ENCODE results near the gene TEX35.

The TEX35 gene

DNA sequence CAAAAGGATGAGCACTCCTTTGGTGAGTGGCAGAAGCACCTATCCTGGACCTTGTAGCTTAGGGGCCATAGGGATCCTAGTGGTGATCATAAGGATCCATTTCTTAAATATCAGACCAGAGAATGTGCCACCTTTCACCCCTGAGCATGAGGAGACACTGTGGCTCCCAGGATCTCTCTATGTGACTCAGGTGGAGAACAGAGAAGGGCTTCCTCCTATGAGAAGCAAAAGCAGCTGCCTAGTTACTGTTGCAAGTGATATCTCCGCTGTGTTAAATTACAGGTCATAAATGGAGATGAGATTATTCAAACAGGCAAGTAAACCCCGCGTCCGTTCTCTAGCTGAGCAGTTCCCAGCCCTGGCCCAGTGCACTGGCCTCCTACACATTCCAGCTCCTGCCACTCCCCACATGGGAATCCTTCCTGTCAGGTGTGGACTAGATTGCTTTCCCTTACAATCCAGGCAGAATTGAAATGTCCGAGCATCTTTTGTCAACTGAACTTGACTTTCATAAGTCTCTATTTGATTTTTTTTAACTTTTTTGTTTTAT, 42.4 kb upstream of the TEX35 start:
- TF ChIP-seq, protein P1, sequence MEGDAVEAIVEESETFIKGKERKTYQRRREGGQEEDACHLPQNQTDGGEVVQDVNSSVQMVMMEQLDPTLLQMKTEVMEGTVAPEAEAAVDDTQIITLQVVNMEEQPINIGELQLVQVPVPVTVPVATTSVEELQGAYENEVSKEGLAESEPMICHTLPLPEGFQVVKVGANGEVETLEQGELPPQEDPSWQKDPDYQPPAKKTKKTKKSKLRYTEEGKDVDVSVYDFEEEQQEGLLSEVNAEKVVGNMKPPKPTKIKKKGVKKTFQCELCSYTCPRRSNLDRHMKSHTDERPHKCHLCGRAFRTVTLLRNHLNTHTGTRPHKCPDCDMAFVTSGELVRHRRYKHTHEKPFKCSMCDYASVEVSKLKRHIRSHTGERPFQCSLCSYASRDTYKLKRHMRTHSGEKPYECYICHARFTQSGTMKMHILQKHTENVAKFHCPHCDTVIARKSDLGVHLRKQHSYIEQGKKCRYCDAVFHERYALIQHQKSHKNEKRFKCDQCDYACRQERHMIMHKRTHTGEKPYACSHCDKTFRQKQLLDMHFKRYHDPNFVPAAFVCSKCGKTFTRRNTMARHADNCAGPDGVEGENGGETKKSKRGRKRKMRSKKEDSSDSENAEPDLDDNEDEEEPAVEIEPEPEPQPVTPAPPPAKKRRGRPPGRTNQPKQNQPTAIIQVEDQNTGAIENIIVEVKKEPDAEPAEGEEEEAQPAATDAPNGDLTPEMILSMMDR (IDR thresholded peaks at IDR 0.05; ENCODE audit: poor library complexity, severe bottlenecking): no peak
- H3K4me3 ChIP-seq (ENCODE audit: severe bottlenecking): no peak overlapping the region

DNA sequence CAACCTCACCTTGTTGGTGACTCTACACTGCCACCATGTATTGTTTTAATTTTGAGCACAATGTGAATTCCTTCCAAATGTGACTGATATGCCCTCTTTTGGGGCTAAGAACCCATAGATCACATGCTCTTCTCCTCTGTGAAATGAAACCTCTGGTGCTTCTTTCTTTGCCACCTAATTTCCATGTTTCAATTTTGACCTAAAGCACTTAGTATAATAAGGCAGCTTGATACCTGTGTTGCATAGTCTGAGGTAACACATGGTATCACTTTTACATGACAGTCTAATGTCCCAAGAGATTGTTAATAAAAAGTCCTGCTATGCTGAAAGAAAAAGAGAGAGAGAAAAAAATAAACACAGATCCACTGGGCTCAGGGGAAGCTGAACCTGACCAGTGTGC, 40.4 kb upstream of the TEX35 start:
- ATAC-seq (ENCODE audit: low read depth) (no peak), DNase-seq (ENCODE audit: low spot score) (no peak)
- Histone ChIP-seq H3K36me3 (ENCODE audit: low read depth) (peaks cover 30% of the 10 kb centered on the region), H3K4me3 (ENCODE audit: severe bottlenecking) (no peak overlapping the region), H3K27ac (ENCODE audit: poor library complexity, severe bottlenecking) (no peak overlapping the region), H3K27me3 (ENCODE audit: insufficient read depth, poor library complexity, severe bottlenecking) (no peaks in the 10 kb centered on the region), H3K4me1 (ENCODE audit: insufficient read depth, poor library complexity, severe bottlenecking) (peaks cover 11% of the 10 kb centered on the region), H3K9me3 (ENCODE audit: severe bottlenecking) (no peaks in the 10 kb centered on the region)
- TF ChIP-seq, protein P1 (IDR thresholded peaks at IDR 0.05; ENCODE audit: poor library complexity, severe bottlenecking): no peak

More for the DNA sequence above, 42.4 kb upstream of the TEX35 start:
- Histone ChIP-seq H3K9me3 (ENCODE audit: severe bottlenecking) (no peaks in the 10 kb centered on the region), H3K36me3 (ENCODE audit: low read depth) (peaks cover 48% of the 10 kb centered on the region), H3K4me1 (ENCODE audit: insufficient read depth, poor library complexity, severe bottlenecking) (peaks cover 11% of the 10 kb centered on the region), H3K27me3 (ENCODE audit: insufficient read depth, poor library complexity, severe bottlenecking) (no peaks in the 10 kb centered on the region), H3K27ac (ENCODE audit: poor library complexity, severe bottlenecking) (peak overlapping the region; percentile 26)
- ATAC-seq (ENCODE audit: low read depth) (peak; percentile 97), DNase-seq (ENCODE audit: low spot score) (no peak)

DNA sequence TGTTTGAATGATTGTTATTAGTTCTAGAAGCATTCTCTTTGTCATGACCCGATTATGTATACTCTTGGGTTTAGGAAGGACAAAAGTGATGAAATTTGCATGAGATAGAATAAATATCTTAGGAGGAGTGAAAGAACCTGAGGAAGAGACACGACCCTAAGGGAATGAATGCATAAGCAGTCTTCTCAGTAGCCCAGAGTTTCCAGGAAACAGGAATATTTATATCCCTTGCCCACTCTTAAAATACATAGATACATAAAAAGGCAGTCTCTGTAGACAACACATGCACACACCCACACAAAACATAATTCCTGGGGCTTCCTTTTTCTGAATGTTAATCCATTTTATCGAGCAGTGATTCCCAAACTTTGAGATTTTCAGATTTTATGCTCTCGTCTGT, 35.5 kb upstream of the TEX35 start:
- Histone ChIP-seq H3K27ac (ENCODE audit: poor library complexity, severe bottlenecking) (no peak overlapping the region), H3K4me1 (ENCODE audit: insufficient read depth, poor library complexity, severe bottlenecking) (no peaks in the 10 kb centered on the region), H3K36me3 (ENCODE audit: low read depth) (peaks cover 18% of the 10 kb centered on the region), H3K4me3 (ENCODE audit: severe bottlenecking) (no peak overlapping the region), H3K27me3 (ENCODE audit: insufficient read depth, poor library complexity, severe bottlenecking) (no peaks in the 10 kb centered on the region), H3K9me3 (ENCODE audit: severe bottlenecking) (no peaks in the 10 kb centered on the region)
- no peak for DNase-seq (ENCODE audit: low spot score)
- TF ChIP-seq, protein P1 (IDR thresholded peaks at IDR 0.05; ENCODE audit: poor library complexity, severe bottlenecking): no peak
- no peak for ATAC-seq (ENCODE audit: low read depth)

DNA sequence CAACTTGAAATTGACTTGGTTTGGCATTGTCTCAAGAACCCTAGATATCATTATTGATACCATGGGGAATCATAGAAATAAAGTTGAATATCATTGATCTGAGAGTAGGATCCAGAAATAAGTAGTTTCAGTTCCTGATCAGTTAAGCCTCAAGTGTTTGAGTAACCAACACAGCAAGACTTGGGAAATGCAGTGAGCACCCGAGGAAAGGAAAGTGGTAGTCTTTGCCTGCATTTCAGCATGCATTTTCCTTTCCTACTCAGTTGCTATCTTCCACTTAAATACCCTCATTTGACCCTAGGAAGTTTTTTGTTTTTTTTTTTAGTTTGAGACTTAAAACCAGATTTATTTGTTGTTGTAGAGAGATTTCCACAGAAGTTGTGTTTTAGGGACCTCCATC, 35.1 kb upstream of the TEX35 start:
- no peaks in the 10 kb centered on the region for H3K27me3 ChIP-seq (ENCODE audit: insufficient read depth, poor library complexity, severe bottlenecking)
- H3K36me3 ChIP-seq (ENCODE audit: low read depth): peaks cover 18% of the 10 kb centered on the region
- no peak overlapping the region for H3K27ac ChIP-seq (ENCODE audit: poor library complexity, severe bottlenecking)
- DNase-seq (ENCODE audit: low spot score): no peak
- no peak for ATAC-seq (ENCODE audit: low read depth)
- no peaks in the 10 kb centered on the region for H3K4me1 ChIP-seq (ENCODE audit: insufficient read depth, poor library complexity, severe bottlenecking)
- no peaks in the 10 kb centered on the region for H3K9me3 ChIP-seq (ENCODE audit: severe bottlenecking)
- TF ChIP-seq, protein P1 (IDR thresholded peaks at IDR 0.05; ENCODE audit: poor library complexity, severe bottlenecking): no peak
- no peak overlapping the region for H3K4me3 ChIP-seq (ENCODE audit: severe bottlenecking)

DNA sequence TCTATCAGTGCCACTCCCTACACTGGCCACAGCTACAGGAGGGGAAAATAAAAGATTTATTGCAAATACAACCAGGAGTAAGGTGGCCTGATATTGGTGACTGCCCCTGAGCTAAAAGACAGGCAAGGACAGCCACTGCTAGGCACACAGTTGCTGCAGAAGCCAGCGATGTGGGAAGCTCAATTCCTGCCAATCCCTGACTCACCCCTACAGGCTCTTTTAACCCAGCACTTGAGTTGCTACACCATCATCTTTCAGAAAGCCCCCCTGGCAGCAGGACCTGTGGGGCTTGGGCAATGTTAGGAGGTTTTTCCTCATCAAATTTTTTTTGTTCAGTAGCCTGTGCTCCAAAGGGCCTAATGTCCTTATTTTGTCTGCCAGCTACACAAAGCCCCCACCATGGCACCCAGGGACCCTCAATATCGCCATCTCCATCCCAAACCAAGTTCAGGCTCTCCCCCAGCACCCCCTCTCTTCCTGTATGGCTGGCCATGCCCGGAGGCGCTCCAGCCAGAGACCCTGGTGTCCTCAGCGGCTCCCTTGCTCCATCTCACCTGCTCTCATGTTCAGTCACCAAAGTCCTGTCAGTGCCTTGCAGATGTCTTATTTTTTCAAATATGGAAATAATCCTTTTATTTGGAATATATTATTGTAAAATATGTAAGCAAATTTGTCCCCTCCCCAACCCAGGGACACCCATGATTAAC, 29.5 kb upstream of the TEX35 start:
- DNase-seq (ENCODE audit: low spot score): no peak
- Histone ChIP-seq H3K27me3 (ENCODE audit: insufficient read depth, poor library complexity, severe bottlenecking) (no peaks in the 10 kb centered on the region), H3K9me3 (ENCODE audit: severe bottlenecking) (no peaks in the 10 kb centered on the region), H3K36me3 (ENCODE audit: low read depth) (0 out of 2 replicates have a peak, but pooled peaks cover 4% of the 10 kb centered on the region), H3K4me3 (ENCODE audit: severe bottlenecking) (no peak overlapping the region), H3K27ac (ENCODE audit: poor library complexity, severe bottlenecking) (no peak overlapping the region), H3K4me1 (ENCODE audit: insufficient read depth, poor library complexity, severe bottlenecking) (no peaks in the 10 kb centered on the region)
- TF ChIP-seq, protein P1 (IDR thresholded peaks at IDR 0.05; ENCODE audit: poor library complexity, severe bottlenecking): no peak
- no peak for ATAC-seq (ENCODE audit: low read depth)
